Activated naive CD4-positive, alpha-beta T cell (primary cell): ENCODE results near the gene ZNF484.
"Not testable (repeated sequence)": the region's sequence is repeated elsewhere in the genome, so short reads cannot be mapped to it uniquely, and the experiment has no call there.

ENCODE experiments used
- DNase-seq, 4 experiments: peaks; one replicate each; lab custom pipeline; 2025; lab: John Stamatoyannopoulos, UW

The ZNF484 gene

GRCh38 chr9:92860867-92861266 lies 17.0 kb downstream of the ZNF484 start:
- no peak for DNase-seq

GRCh38 chr9:92857236-92857635 lies 20.6 kb downstream of the ZNF484 start:
- DNase-seq = no peak

- no peak for DNase-seq
These were observed 24.1 kb downstream of the ZNF484 start for GRCh38 chr9:92853716-92854115.

GRCh38 chr9:92850898-92851297 lies 26.9 kb downstream of the ZNF484 start:
- DNase-seq = no peak

GRCh38 chr9:92848740-92849139 lies 29.1 kb downstream of the ZNF484 start:
- DNase-seq = not testable (repeated sequence)

GRCh38 chr9:92846662-92847145 lies 31.1 kb downstream of the ZNF484 start:
- DNase-seq = no peak

GRCh38 chr9:92838411-92838810 lies 39.4 kb downstream of the ZNF484 start:
- not testable (repeated sequence) for DNase-seq

- no peak for DNase-seq
These were observed 40.6 kb downstream of the ZNF484 start for GRCh38 chr9:92837191-92837590.

- DNase-seq = no peak
These were observed 48.4 kb downstream of the ZNF484 start for GRCh38 chr9:92829420-92829819.

- DNase-seq = not testable (repeated sequence)
These were observed 52.8 kb downstream of the ZNF484 start for GRCh38 chr9:92825065-92825464.

GRCh38 chr9:92820964-92821363 lies 56.9 kb downstream of the ZNF484 start:
- DNase-seq = no peak

GRCh38 chr9:92819898-92820297 lies 57.9 kb downstream of the ZNF484 start:
- DNase-seq = not testable (repeated sequence)

- not testable (repeated sequence) for DNase-seq
These were observed 68.1 kb downstream of the ZNF484 start for GRCh38 chr9:92809629-92810326.

GRCh38 chr9:92808726-92809451 lies 68.9 kb downstream of the ZNF484 start:
- peak in 2 of 4 experiments; percentile 9 to 29 for DNase-seq

GRCh38 chr9:92807757-92808725 lies 69.8 kb downstream of the ZNF484 start:
- DNase-seq = peak in 1 of 4 experiments; percentile 25

- no peak for DNase-seq
These were observed 70.6 kb downstream of the ZNF484 start for GRCh38 chr9:92807031-92807756.

- DNase-seq = no peak
These were observed 73.1 kb downstream of the ZNF484 start for GRCh38 chr9:92804727-92805126.

GRCh38 chr9:92798358-92798757 lies 79.5 kb downstream of the ZNF484 start:
- DNase-seq = no peak

- peak in 1 of 4 experiments; percentile 6 for DNase-seq
These were observed 81.5 kb downstream of the ZNF484 start for GRCh38 chr9:92796337-92796804.

- DNase-seq = no peak
These were observed 82.1 kb downstream of the ZNF484 start for GRCh38 chr9:92795598-92796336.
